Measurements from ENCODE around the gene RIPK4.

Gene RIPK4

DNA sequence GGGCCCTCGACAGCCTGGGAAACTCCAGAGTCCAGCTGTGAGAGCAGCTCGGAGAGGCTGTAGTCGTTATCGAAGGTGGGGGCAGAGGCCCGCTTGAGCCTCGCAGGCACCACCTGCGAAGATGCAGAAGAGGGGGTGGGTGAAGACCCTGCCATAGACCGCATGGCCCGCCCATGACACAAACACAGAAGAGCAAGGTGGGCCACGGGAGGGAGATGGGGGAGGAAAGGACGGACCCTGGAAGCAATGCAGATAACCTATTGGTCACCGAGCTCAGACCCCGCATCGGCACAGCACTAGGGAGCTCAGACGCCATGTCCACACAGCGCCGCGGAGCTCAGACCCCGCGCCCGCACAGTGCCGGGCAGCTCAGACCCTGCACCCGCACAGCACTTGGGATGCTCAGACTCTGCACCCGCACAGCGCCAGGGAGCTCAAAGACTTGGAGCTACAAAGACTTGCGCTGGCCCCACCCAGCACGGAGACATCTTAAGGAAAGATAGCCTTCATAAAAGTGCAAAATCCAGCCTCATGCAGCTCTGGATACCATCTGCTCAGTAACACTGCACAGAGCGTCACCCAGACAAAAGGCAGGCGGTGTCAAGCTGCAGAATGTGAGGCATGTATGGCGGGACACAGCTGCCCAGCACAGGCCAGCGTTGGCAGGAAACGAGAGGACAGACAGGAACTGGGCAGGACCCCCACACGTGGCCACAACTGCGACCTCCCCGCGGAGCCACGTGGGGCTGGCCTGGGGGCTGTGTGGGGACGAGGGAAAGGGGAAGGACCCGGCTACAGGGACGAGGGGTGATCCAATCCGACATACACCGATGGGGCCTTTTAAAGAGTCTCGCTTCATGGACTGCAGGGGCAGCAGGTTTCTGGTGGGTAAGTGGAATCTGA lies 22.6 kb downstream of the RIPK4 start:
- no peak for DNase-seq
- Histone ChIP-seq H3K27ac (ENCODE audit: insufficient read depth in 1 of 2, low read depth in 1 of 2, low read length in 2 of 2, poor library complexity in 1 of 2, severe bottlenecking in 2 of 2) (no peak overlapping the region), H3K27me3 (replicated peaks in 2 of 5; ENCODE audit: control insufficient read depth in 4 of 5, insufficient read depth in 5 of 5, low read length in 4 of 5) (peaks cover 0 to 17% (median 3%) of the 10 kb centered on the region in 5 experiments), H3K4me3 (ENCODE audit: control insufficient read depth in 1 of 7, extremely low read depth in 1 of 7, insufficient read depth in 4 of 7, low read depth in 2 of 7, low read length in 6 of 7) (no peak overlapping the region), H3K4me1 (ENCODE audit: control extremely low read depth in 1 of 4, control insufficient read depth in 4 of 4, insufficient read depth in 4 of 4, low read length in 3 of 4) (no peaks in the 10 kb centered on the region), H3K36me3 (ENCODE audit: control insufficient read depth in 4 of 4, insufficient read depth in 4 of 4, low read length in 3 of 4) (no peaks in the 10 kb centered on the region), H3K9me3 (ENCODE audit: control extremely low read depth in 1 of 5, control insufficient read depth in 4 of 5, insufficient read depth in 2 of 5, low read depth in 1 of 5, low read length in 4 of 5) (no peaks in the 10 kb centered on the region)
- ChIA-PET CTCF (interaction anchor here (1.1 kb wide), 1 partner anchor 16 kb away, joined by 3 read pairs; no protein-coding TSS in a partner anchor), POLR2A (no interaction called here)
- 78% methylated on average over 40 of the region's 43 CpGs for WGBS (ENCODE audit: insufficient coverage)

GRCh38 chr21:41743321-41744027 lies 23.4 kb downstream of the RIPK4 start:
- ChIA-PET CTCF (interaction anchor here (0.6 to 1.1 kb wide), 2 partner anchors 15 to 23 kb away, joined by 3 to 4 read pairs; partner anchors contain the start of gene RIPK4), POLR2A (no interaction called here)
- Histone ChIP-seq H3K27ac (ENCODE audit: insufficient read depth in 1 of 2, low read depth in 1 of 2, low read length in 2 of 2, poor library complexity in 1 of 2, severe bottlenecking in 2 of 2) (no peak overlapping the region), H3K4me1 (ENCODE audit: control extremely low read depth in 1 of 4, control insufficient read depth in 4 of 4, insufficient read depth in 4 of 4, low read length in 3 of 4) (no peaks in the 10 kb centered on the region), H3K4me3 (ENCODE audit: control insufficient read depth in 1 of 7, extremely low read depth in 1 of 7, insufficient read depth in 4 of 7, low read depth in 2 of 7, low read length in 6 of 7) (no peak overlapping the region), H3K27me3 (replicated peaks in 2 of 5; ENCODE audit: control insufficient read depth in 4 of 5, insufficient read depth in 5 of 5, low read length in 4 of 5) (peaks cover 0 to 17% (median 3%) of the 10 kb centered on the region in 5 experiments), H3K36me3 (ENCODE audit: control insufficient read depth in 4 of 4, insufficient read depth in 4 of 4, low read length in 3 of 4) (no peaks in the 10 kb centered on the region), H3K9me3 (ENCODE audit: control extremely low read depth in 1 of 5, control insufficient read depth in 4 of 5, insufficient read depth in 2 of 5, low read depth in 1 of 5, low read length in 4 of 5) (peaks cover 0 to under 1% (median 0%) of the 10 kb centered on the region in 5 experiments)
- DNase-seq = peak in 1 of 3 donors; percentile 19
- WGBS (ENCODE audit: insufficient coverage) = 94% methylated on average over 24 of the region's 26 CpGs

- DNase-seq = no peak
- WGBS (ENCODE audit: insufficient coverage) = 95% methylated on average over 28 of the region's 30 CpGs
- ChIA-PET CTCF (interaction anchor here (0.6 kb wide), 2 partner anchors 25 to 66 kb away, joined by 3 to 4 read pairs; partner anchors contain the start of gene RIPK4), POLR2A (no interaction called here)
- Histone ChIP-seq H3K27ac (ENCODE audit: insufficient read depth in 1 of 2, low read depth in 1 of 2, low read length in 2 of 2, poor library complexity in 1 of 2, severe bottlenecking in 2 of 2) (no peak overlapping the region), H3K4me3 (ENCODE audit: control insufficient read depth in 1 of 7, extremely low read depth in 1 of 7, insufficient read depth in 4 of 7, low read depth in 2 of 7, low read length in 6 of 7) (no peak overlapping the region), H3K4me1 (ENCODE audit: control extremely low read depth in 1 of 4, control insufficient read depth in 4 of 4, insufficient read depth in 4 of 4, low read length in 3 of 4) (no peaks in the 10 kb centered on the region), H3K27me3 (replicated peaks in 2 of 5; ENCODE audit: control insufficient read depth in 4 of 5, insufficient read depth in 5 of 5, low read length in 4 of 5) (peaks cover 0 to 13% (median 3%) of the 10 kb centered on the region in 5 experiments), H3K9me3 (ENCODE audit: control extremely low read depth in 1 of 5, control insufficient read depth in 4 of 5, insufficient read depth in 2 of 5, low read depth in 1 of 5, low read length in 4 of 5) (peaks cover 0 to 9% (median 6%) of the 10 kb centered on the region in 5 experiments), H3K36me3 (ENCODE audit: control insufficient read depth in 4 of 4, insufficient read depth in 4 of 4, low read length in 3 of 4) (no peaks in the 10 kb centered on the region)
Observed at GRCh38 chr21:41742073-41742875, 24.6 kb downstream of the RIPK4 start.

- no peaks in the 10 kb centered on the region for H3K36me3 ChIP-seq (ENCODE audit: control insufficient read depth in 4 of 4, insufficient read depth in 4 of 4, low read length in 3 of 4)
- DNase-seq = no peak
- ChIA-PET POLR2A (no interaction called here), CTCF (interaction anchor here (0.6 kb wide), 1 partner anchor 65 kb away, joined by 3 read pairs; no protein-coding TSS in a partner anchor)
- peaks cover 0 to 10% (median 6%) of the 10 kb centered on the region in 5 experiments for H3K9me3 ChIP-seq (ENCODE audit: control extremely low read depth in 1 of 5, control insufficient read depth in 4 of 5, insufficient read depth in 2 of 5, low read depth in 1 of 5, low read length in 4 of 5)
- H3K27me3 ChIP-seq (replicated peaks in 2 of 5; ENCODE audit: control insufficient read depth in 4 of 5, insufficient read depth in 5 of 5, low read length in 4 of 5) = peaks cover 0 to 14% (median 3%) of the 10 kb centered on the region in 5 experiments
- WGBS (ENCODE audit: insufficient coverage) = 93% methylated on average over 55 of the region's 55 CpGs
- no peak overlapping the region for H3K4me3 ChIP-seq (ENCODE audit: control insufficient read depth in 1 of 7, extremely low read depth in 1 of 7, insufficient read depth in 4 of 7, low read depth in 2 of 7, low read length in 6 of 7)
- H3K27ac ChIP-seq (ENCODE audit: insufficient read depth in 1 of 2, low read depth in 1 of 2, low read length in 2 of 2, poor library complexity in 1 of 2, severe bottlenecking in 2 of 2) = no peak overlapping the region
- no peaks in the 10 kb centered on the region for H3K4me1 ChIP-seq (ENCODE audit: control extremely low read depth in 1 of 4, control insufficient read depth in 4 of 4, insufficient read depth in 4 of 4, low read length in 3 of 4)
Observed at GRCh38 chr21:41741253-41742072, 25.4 kb downstream of the RIPK4 start.

DNA sequence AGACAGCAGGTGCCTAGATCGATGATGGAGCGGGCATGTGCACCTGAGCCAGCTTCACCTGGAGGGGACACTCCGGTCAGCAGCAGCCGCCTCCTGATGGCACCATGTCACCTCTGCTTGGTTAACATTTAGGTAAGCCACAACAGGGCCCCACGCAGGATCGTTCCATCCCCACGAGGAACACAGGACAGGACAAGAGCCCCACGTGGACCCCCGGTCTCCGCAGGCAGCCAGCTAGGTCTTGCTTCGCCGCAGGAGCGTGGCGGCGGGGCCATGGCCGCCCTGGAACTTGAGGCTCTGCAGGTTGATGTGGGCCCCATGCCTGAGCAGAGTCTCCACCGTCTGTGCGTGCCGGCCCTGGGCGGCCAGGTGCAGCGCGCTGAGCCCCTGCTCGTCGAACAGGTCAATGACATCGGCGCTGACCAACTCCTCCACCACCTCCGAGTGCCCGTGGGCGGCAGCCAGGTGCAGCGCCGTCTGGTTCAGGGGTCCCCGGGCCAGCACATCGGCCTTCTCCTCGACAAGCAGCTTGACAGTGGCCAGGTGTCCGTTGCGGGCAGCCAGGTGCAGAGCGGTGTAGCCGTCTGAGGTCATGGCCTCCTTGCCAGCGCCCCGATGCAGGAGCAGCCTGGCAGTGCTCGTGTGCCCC lies 26.1 kb downstream of the RIPK4 start:
- ChIA-PET CTCF (no interaction called here), POLR2A (no interaction called here)
- H3K27me3 ChIP-seq (replicated peaks in 2 of 5; ENCODE audit: control insufficient read depth in 4 of 5, insufficient read depth in 5 of 5, low read length in 4 of 5) = peaks cover 0 to 15% (median 3%) of the 10 kb centered on the region in 5 experiments
- H3K4me3 ChIP-seq (ENCODE audit: control insufficient read depth in 1 of 7, extremely low read depth in 1 of 7, insufficient read depth in 4 of 7, low read depth in 2 of 7, low read length in 6 of 7) = no peak overlapping the region
- DNase-seq = no peak
- 94% methylated on average over 41 of the region's 41 CpGs for WGBS (ENCODE audit: insufficient coverage)
- peaks cover 0 to 10% (median 6%) of the 10 kb centered on the region in 5 experiments for H3K9me3 ChIP-seq (ENCODE audit: control extremely low read depth in 1 of 5, control insufficient read depth in 4 of 5, insufficient read depth in 2 of 5, low read depth in 1 of 5, low read length in 4 of 5)
- no peaks in the 10 kb centered on the region for H3K36me3 ChIP-seq (ENCODE audit: control insufficient read depth in 4 of 4, insufficient read depth in 4 of 4, low read length in 3 of 4)
- no peaks in the 10 kb centered on the region for H3K4me1 ChIP-seq (ENCODE audit: control extremely low read depth in 1 of 4, control insufficient read depth in 4 of 4, insufficient read depth in 4 of 4, low read length in 3 of 4)
- H3K27ac ChIP-seq (ENCODE audit: insufficient read depth in 1 of 2, low read depth in 1 of 2, low read length in 2 of 2, poor library complexity in 1 of 2, severe bottlenecking in 2 of 2) = no peak overlapping the region

DNA sequence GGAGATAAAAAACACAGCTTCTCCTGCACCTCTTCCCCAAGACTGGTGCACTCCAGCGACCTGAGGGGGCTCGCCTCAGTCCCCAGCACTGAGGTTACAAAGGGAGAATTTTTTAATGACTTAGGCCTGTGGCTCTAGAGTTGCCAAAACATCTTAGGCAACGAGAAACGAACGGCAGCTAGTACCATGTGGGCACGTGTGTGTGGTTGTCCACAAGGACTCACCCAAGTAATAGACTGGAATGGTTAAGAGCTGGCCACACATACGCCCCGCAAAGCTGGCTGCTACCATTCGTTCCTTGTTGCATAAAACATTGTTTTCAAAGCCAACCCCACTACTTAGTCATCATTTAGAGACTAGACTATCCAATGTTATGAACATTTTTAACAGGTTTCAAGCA lies 26.9 kb downstream of the RIPK4 start:
- CTCF ChIA-PET = no interaction called here
- POLR2A ChIA-PET = no interaction called here
- H3K4me1 ChIP-seq (ENCODE audit: control extremely low read depth in 1 of 4, control insufficient read depth in 4 of 4, insufficient read depth in 4 of 4, low read length in 3 of 4) = no peaks in the 10 kb centered on the region
- H3K27me3 ChIP-seq (replicated peaks in 2 of 5; ENCODE audit: control insufficient read depth in 4 of 5, insufficient read depth in 5 of 5, low read length in 4 of 5) = peaks cover 0 to 15% (median 3%) of the 10 kb centered on the region in 5 experiments
- H3K9me3 ChIP-seq (ENCODE audit: control extremely low read depth in 1 of 5, control insufficient read depth in 4 of 5, insufficient read depth in 2 of 5, low read depth in 1 of 5, low read length in 4 of 5) = peaks cover 0 to 10% (median 6%) of the 10 kb centered on the region in 5 experiments
- no peaks in the 10 kb centered on the region for H3K36me3 ChIP-seq (ENCODE audit: control insufficient read depth in 4 of 4, insufficient read depth in 4 of 4, low read length in 3 of 4)
- 100% methylated on average over 8 of the region's 9 CpGs for WGBS (ENCODE audit: insufficient coverage)
- no peak overlapping the region for H3K27ac ChIP-seq (ENCODE audit: insufficient read depth in 1 of 2, low read depth in 1 of 2, low read length in 2 of 2, poor library complexity in 1 of 2, severe bottlenecking in 2 of 2)
- no peak for DNase-seq
- no peak overlapping the region for H3K4me3 ChIP-seq (ENCODE audit: control insufficient read depth in 1 of 7, extremely low read depth in 1 of 7, insufficient read depth in 4 of 7, low read depth in 2 of 7, low read length in 6 of 7)

All from common myeloid progenitor, CD34-positive (primary cell).